Activated T-cell treated with anti-CD3 and anti-CD28 coated beads, Interleukin-2, amount 50 U/mL, for 24 hours (primary cell): ENCODE results near the gene PLK1.
"Not testable (repeated sequence)": the region's sequence is repeated elsewhere in the genome, so short reads cannot be mapped to it uniquely, and the experiment has no call there.

Experiments used
- DNase-seq: peaks from one replicate; pipeline ENCODE4 v3.0.0-alpha.2; 2020
- H3K27ac Mint-ChIP-seq: 2 replicates; pipeline ENCODE4 v1.8.0; 2020; ENCODE audit warnings: mild to moderate bottlenecking, mixed read lengths
- H3K27me3 Mint-ChIP-seq: 2 replicates; pipeline ENCODE4 v1.8.0; 2020; ENCODE audit warnings: mixed read lengths
- H3K36me3 Mint-ChIP-seq: 2 replicates; pipeline ENCODE4 v1.8.0; 2020; ENCODE audit warnings: low read depth, mixed read lengths
- H3K4me1 Mint-ChIP-seq: 2 replicates; pipeline ENCODE4 v1.8.0; 2020; ENCODE audit warnings: low read depth, mixed read lengths
- H3K4me3 Mint-ChIP-seq: 2 replicates; pipeline ENCODE4 v1.8.0; 2020; ENCODE audit warnings: mild to moderate bottlenecking, moderate library complexity, mixed read lengths
- H3K9me3 Mint-ChIP-seq: 2 replicates; pipeline ENCODE4 v1.8.0; 2020; ENCODE audit warnings: mixed read lengths

Gene PLK1

DNA sequence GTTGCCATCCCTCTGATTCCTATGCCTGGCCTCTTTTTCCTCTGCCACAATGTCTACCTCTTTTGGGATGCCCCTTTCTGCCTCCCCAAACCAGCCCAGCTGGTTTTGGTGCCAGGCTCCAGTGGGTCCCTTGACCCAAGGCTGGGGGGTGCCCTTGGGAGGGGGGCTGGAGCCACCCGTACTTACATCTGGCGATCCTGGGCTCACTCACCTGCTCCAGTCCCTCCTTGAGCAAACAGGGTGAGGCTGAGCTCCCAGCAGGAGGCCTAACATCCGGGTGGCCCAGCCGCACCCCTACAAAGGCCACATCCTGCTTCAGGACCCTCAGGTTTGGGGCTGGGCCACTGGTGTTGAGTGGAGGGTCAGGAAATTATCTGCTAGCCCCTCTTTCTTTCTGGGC lies 33.1 kb downstream of the PLK1 start:
- no peaks in the 10 kb centered on the region for H3K36me3 Mint-ChIP-seq
- H3K27me3 Mint-ChIP-seq = peaks cover 66% of the 10 kb centered on the region
- H3K4me3 Mint-ChIP-seq = no peak overlapping the region
- no peak for DNase-seq
- no peaks in the 10 kb centered on the region for H3K4me1 Mint-ChIP-seq
- no peak overlapping the region for H3K27ac Mint-ChIP-seq
- peaks cover 18% of the 10 kb centered on the region for H3K9me3 Mint-ChIP-seq

- Mint-ChIP-seq H3K9me3 (peaks cover 18% of the 10 kb centered on the region), H3K4me3 (no peak within 1 kb of the TSS), H3K4me1 (no peaks in the 10 kb centered on the region), H3K27ac (no peak within 1 kb of the TSS), H3K36me3 (no peaks in the 10 kb centered on the region), H3K27me3 (peaks cover 67% of the 10 kb centered on the region)
- no peak for DNase-seq
Observed at GRCh38 chr16:23712976-23713375, 34.3 kb downstream of the PLK1 start, which contains the start of gene ERN2. Gene ERN2, minus strand, starts transcription at chr16:23713222. Its CDS starts 35 bp downstream, at chr16:23713187.

GRCh38 chr16:23716484-23716883 lies 37.8 kb downstream of the PLK1 start:
- no peak for DNase-seq
- H3K4me1 Mint-ChIP-seq = no peaks in the 10 kb centered on the region
- no peak overlapping the region for H3K27ac Mint-ChIP-seq
- no peaks in the 10 kb centered on the region for H3K36me3 Mint-ChIP-seq
- H3K4me3 Mint-ChIP-seq = no peak overlapping the region
- peaks cover 53% of the 10 kb centered on the region for H3K27me3 Mint-ChIP-seq
- no peaks in the 10 kb centered on the region for H3K9me3 Mint-ChIP-seq

GRCh38 chr16:23722613-23723240 lies 44.0 kb downstream of the PLK1 start:
- not testable (repeated sequence) for H3K4me1 Mint-ChIP-seq, H3K27ac Mint-ChIP-seq, H3K36me3 Mint-ChIP-seq, H3K9me3 Mint-ChIP-seq, DNase-seq, H3K4me3 Mint-ChIP-seq
- H3K27me3 Mint-ChIP-seq = peaks cover 24% of the 10 kb centered on the region

DNA sequence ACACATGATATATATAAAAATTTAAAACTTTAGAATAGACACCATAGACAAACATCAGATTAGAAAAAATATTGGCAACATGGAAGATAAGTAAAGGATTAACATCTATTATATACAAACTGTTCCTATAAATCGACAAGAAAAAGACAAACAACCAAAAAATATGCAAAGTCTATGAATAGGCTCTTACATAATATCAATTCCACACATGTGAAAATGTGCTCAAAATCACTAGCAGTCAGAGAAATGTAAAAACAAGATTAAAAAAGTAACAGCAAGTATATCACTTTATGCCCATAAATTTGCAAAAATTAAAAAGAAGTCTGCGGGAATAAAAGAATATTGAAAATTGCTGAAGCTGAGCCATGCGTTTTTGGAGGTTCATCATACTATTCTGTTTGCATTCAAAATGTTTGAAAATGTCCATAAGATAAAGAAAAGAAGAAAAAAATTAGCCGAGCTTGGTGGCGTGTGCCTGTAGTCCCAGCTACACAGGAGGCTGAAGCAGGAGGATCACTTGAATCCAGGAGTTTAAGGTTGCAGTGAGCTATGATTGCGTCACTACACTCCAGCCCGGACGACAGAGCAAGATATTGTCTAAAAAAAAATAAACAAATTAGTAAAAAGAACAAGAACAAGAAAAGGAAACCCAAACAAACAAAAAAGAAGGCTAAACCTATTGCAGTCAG lies 45.6 kb downstream of the PLK1 start:
- Mint-ChIP-seq H3K36me3 (no peaks in the 10 kb centered on the region), H3K4me1 (peaks cover 4% of the 10 kb centered on the region), H3K4me3 (no peak overlapping the region), H3K9me3 (peaks cover 9% of the 10 kb centered on the region), H3K27me3 (peaks cover 19% of the 10 kb centered on the region), H3K27ac (no peak overlapping the region)
- no peak for DNase-seq

GRCh38 chr16:23724785-23725131 lies 46.1 kb downstream of the PLK1 start:
- Mint-ChIP-seq H3K36me3 (no peaks in the 10 kb centered on the region), H3K9me3 (peaks cover 9% of the 10 kb centered on the region), H3K27me3 (peaks cover 22% of the 10 kb centered on the region), H3K4me3 (no peak overlapping the region), H3K27ac (no peak overlapping the region), H3K4me1 (peaks cover 4% of the 10 kb centered on the region)
- DNase-seq = no peak

DNA sequence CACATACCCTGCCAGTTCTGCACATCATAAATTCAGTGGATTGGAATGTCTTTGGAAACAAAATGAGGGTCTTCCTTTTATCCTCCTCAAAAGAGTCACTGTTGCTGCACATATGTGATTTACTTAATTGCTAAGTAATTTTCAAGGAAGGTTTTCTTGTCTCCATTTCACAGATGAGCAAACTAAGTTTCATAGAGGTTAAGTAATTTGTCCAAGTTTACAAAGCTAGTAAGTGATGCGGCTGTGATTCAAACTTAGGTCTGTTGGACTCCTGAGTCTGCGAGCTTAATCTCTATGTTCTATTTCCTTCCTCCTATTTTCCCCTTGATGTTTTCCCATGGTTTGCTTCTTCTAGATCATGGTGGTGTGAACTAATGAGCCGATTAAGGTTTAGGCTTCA lies 48.0 kb downstream of the PLK1 start:
- H3K4me3 Mint-ChIP-seq = no peak overlapping the region
- no peak overlapping the region for H3K27ac Mint-ChIP-seq
- H3K4me1 Mint-ChIP-seq = peaks cover 4% of the 10 kb centered on the region
- no peak for DNase-seq
- H3K36me3 Mint-ChIP-seq = no peaks in the 10 kb centered on the region
- peaks cover 8% of the 10 kb centered on the region for H3K9me3 Mint-ChIP-seq
- H3K27me3 Mint-ChIP-seq = peaks cover 22% of the 10 kb centered on the region

- Mint-ChIP-seq H3K4me3 (no peak overlapping the region), H3K36me3 (no peaks in the 10 kb centered on the region), H3K4me1 (peaks cover 4% of the 10 kb centered on the region), H3K27me3 (peaks cover 18% of the 10 kb centered on the region), H3K9me3 (peaks cover 2% of the 10 kb centered on the region), H3K27ac (no peak overlapping the region)
- DNase-seq = no peak
Observed at GRCh38 chr16:23728112-23728477, 49.4 kb downstream of the PLK1 start.

GRCh38 chr16:23729503-23730424 lies 51.1 kb downstream of the PLK1 start:
- H3K9me3 Mint-ChIP-seq = no peaks in the 10 kb centered on the region
- no peaks in the 10 kb centered on the region for H3K36me3 Mint-ChIP-seq
- H3K4me3 Mint-ChIP-seq = no peak overlapping the region
- peaks cover 10% of the 10 kb centered on the region for H3K27me3 Mint-ChIP-seq
- no peak overlapping the region for H3K27ac Mint-ChIP-seq
- peaks cover 4% of the 10 kb centered on the region for H3K4me1 Mint-ChIP-seq
- DNase-seq = no peak

GRCh38 chr16:23734176-23734893 lies 55.6 kb downstream of the PLK1 start:
- no peak for DNase-seq
- H3K27me3 Mint-ChIP-seq = peaks cover 6% of the 10 kb centered on the region
- H3K4me1 Mint-ChIP-seq = peaks cover 2% of the 10 kb centered on the region
- H3K36me3 Mint-ChIP-seq = no peaks in the 10 kb centered on the region
- H3K4me3 Mint-ChIP-seq = no peak overlapping the region
- no peak overlapping the region for H3K27ac Mint-ChIP-seq
- no peaks in the 10 kb centered on the region for H3K9me3 Mint-ChIP-seq

- H3K36me3 Mint-ChIP-seq, DNase-seq, H3K9me3 Mint-ChIP-seq, H3K27ac Mint-ChIP-seq, H3K27me3 Mint-ChIP-seq, H3K4me3 Mint-ChIP-seq, H3K4me1 Mint-ChIP-seq: not testable (repeated sequence)
Observed at GRCh38 chr16:23737423-23738028, 58.8 kb downstream of the PLK1 start.

- no peak overlapping the region for H3K27ac Mint-ChIP-seq
- H3K36me3 Mint-ChIP-seq = no peaks in the 10 kb centered on the region
- peaks cover 17% of the 10 kb centered on the region for H3K27me3 Mint-ChIP-seq
- no peak for DNase-seq
- H3K4me1 Mint-ChIP-seq = peaks cover 2% of the 10 kb centered on the region
- H3K9me3 Mint-ChIP-seq = no peaks in the 10 kb centered on the region
- H3K4me3 Mint-ChIP-seq = no peak overlapping the region
Observed at GRCh38 chr16:23739516-23739915, 60.8 kb downstream of the PLK1 start.
